Panc1 (cell line): ENCODE results near the gene MMRN2. TPM values are rescaled to one million over a fixed set of nuclear protein-coding genes. Genes with fewer than 3 reads are reported as not detected.

ENCODE experiments used
- ATAC-seq: fragments of 200-7000 bp; cut with Tn5 transposase; 2 replicates; pipeline ENCODE4 v1.9.1; 2020; ENCODE audit warnings: mild to moderate bottlenecking, moderate library complexity
- BruUV-seq: library from RNA; stranded (reverse); fragments of 400-500 nt; replicated peaks from 2 replicates; lab custom pipeline; 2021; lab: Mats Ljungman, UMichigan
- CTCF ChIA-PET: fragments of 300-600 bp; sonication (Branson Sonifier 250); formaldehyde crosslinking; loops from one replicate; lab custom pipeline; 2022; ENCODE audit warnings: antibody characterized with exemption; lab: Charles Lee
- POLR2A ChIA-PET: fragments of 300-600 bp; sonication (Branson Sonifier 250); formaldehyde crosslinking; loops from one replicate; lab custom pipeline; 2022; ENCODE audit warnings: antibody characterized with exemption; lab: Charles Lee
- DNase-seq: peaks from one replicate; pipeline ENCODE4 v3.0.0-alpha.2; 2010; ENCODE audit warnings: low read depth, low spot score
- H3K27ac ChIP-seq: 2 replicates; pipeline ENCODE4 v1.5.1; 2011; ENCODE audit warnings: mild to moderate bottlenecking, low read length, inconsistent platforms
- H3K27me3 ChIP-seq: fragments of 200-500 bp; sonication (Bioruptor generic); 2 replicates; pipeline ENCODE4 v1.6.0; 2014; ENCODE audit warnings: low read length, inconsistent platforms; ENCODE audit not compliant: control insufficient read depth, insufficient read depth
- H3K36me3 ChIP-seq: fragments of 200-500 bp; sonication (Bioruptor generic); 2 replicates; pipeline ENCODE4 v1.5.1; 2014; ENCODE audit warnings: inconsistent platforms, mild to moderate bottlenecking, low read length, moderate library complexity; ENCODE audit not compliant: control insufficient read depth, insufficient read depth
- H3K4me1 ChIP-seq: 2 replicates; pipeline ENCODE4 v1.5.1; 2011; ENCODE audit warnings: inconsistent platforms, mild to moderate bottlenecking, low read length, moderate library complexity; ENCODE audit not compliant: control insufficient read depth, insufficient read depth
- H3K4me3 ChIP-seq, 2 experiments: 2 replicates each; pipeline ENCODE4 v1.5.1; 2011 to 2012; ENCODE audit warnings: low read depth in 2 of 2, low read length in 2 of 2, mild to moderate bottlenecking in 2 of 2, inconsistent platforms in 1 of 2, moderate library complexity in 1 of 2
- H3K9me3 ChIP-seq: fragments of 200-500 bp; sonication (Bioruptor generic); 2 replicates; pipeline ENCODE4 v1.5.1; 2014; ENCODE audit warnings: low read depth, mild to moderate bottlenecking, inconsistent platforms, low read length, moderate library complexity; ENCODE audit not compliant: control insufficient read depth, insufficient read depth
- POLR2AphosphoS5 ChIP-seq: IDR thresholded peaks from 2 replicates; pipeline ENCODE4 v1.6.1; 2012; ENCODE audit warnings: mild to moderate bottlenecking, low read depth, low read length, moderate library complexity
- SIN3A ChIP-seq: IDR thresholded peaks from 2 replicates; pipeline ENCODE4 v1.6.1; 2012; ENCODE audit warnings: low read depth, mild to moderate bottlenecking, low read length, moderate library complexity, borderline replicate concordance; ENCODE audit not compliant: insufficient read depth
- TCF7L2 ChIP-seq: IDR thresholded peaks from 2 replicates; pipeline ENCODE4 v1.6.1; 2011; ENCODE audit warnings: mild to moderate bottlenecking, low read depth, low read length, inconsistent platforms
- in situ Hi-C: cut with HindIII; loops from 2 replicates; pipeline ENCODE4 v1.10.0; 2016; ENCODE audit warnings: low sequenced_read_pairs, low pct_unique_long_range_greater_than_20kb
- intact Hi-C: fragments of 100-400 bp; cut with micrococcal nuclease; formaldehyde crosslinking; loops from one replicate; pipeline ENCODE4 v1.10.0; 2022; ENCODE audit not compliant: unreplicated experiment
- total RNA-seq: library from RNA; stranded (reverse); gene quantifications from one replicate; pipeline ENCODE4 v1.2.1, GENCODE V29; 2021; ENCODE audit not compliant: unreplicated experiment
- TF ChIP-seq, protein P1 (sequence below), 2 experiments: IDR thresholded peaks; 2 replicates each; pipeline ENCODE4 v1.6.1; 2011 to 2012; ENCODE audit warnings: low read depth in 2 of 2, control low read depth in 1 of 2, low read length in 1 of 2, mild to moderate bottlenecking in 1 of 2, moderate library complexity in 1 of 2; ENCODE audit not compliant: insufficient read depth in 1 of 2
- TF ChIP-seq, protein P2 (sequence below): fragments of 450-650 bp; IDR thresholded peaks from 2 replicates; pipeline ENCODE4 v1.5.1; 2017; ENCODE audit warnings: mild to moderate bottlenecking

MMRN2 gene
- total RNA-seq, 1 experiment from 2014 or later: 1.0 TPM

DNA sequence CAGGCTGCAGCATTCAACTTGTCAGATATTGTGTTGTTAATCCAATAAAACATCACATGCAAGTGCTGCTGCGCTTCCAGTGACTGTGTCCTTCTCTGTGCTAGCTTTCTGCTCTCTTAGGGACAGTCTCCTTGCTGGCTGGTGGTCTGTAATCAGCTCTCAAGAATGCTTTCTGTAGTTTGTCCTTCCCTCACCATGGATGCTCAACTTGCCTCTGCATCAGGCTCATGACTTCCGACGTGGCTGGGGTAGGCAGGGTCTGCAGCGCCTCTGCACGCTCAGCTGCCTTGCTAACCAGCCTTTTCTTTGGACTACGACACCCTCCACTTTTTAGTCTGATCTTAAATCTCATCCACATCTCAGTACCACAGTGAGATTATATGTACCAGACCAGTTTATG, 58.3 kb downstream of the MMRN2 start:
- H3K4me1 ChIP-seq: no peaks in the 10 kb centered on the region
- ChIA-PET POLR2A (no interaction called here), CTCF (no interaction called here)
- ATAC-seq (peak; percentile 47; the same call in 1 of the 2 replicates), DNase-seq (no peak)
- TF ChIP-seq TCF7L2: no peak
- TF ChIP-seq, protein P1, sequence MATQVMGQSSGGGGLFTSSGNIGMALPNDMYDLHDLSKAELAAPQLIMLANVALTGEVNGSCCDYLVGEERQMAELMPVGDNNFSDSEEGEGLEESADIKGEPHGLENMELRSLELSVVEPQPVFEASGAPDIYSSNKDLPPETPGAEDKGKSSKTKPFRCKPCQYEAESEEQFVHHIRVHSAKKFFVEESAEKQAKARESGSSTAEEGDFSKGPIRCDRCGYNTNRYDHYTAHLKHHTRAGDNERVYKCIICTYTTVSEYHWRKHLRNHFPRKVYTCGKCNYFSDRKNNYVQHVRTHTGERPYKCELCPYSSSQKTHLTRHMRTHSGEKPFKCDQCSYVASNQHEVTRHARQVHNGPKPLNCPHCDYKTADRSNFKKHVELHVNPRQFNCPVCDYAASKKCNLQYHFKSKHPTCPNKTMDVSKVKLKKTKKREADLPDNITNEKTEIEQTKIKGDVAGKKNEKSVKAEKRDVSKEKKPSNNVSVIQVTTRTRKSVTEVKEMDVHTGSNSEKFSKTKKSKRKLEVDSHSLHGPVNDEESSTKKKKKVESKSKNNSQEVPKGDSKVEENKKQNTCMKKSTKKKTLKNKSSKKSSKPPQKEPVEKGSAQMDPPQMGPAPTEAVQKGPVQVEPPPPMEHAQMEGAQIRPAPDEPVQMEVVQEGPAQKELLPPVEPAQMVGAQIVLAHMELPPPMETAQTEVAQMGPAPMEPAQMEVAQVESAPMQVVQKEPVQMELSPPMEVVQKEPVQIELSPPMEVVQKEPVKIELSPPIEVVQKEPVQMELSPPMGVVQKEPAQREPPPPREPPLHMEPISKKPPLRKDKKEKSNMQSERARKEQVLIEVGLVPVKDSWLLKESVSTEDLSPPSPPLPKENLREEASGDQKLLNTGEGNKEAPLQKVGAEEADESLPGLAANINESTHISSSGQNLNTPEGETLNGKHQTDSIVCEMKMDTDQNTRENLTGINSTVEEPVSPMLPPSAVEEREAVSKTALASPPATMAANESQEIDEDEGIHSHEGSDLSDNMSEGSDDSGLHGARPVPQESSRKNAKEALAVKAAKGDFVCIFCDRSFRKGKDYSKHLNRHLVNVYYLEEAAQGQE (IDR thresholded peaks at IDR 0.05; ENCODE audit: insufficient read depth in 1 of 2, low read depth in 2 of 2, low read length in 1 of 2): no peak
- TF ChIP-seq, protein P2, sequence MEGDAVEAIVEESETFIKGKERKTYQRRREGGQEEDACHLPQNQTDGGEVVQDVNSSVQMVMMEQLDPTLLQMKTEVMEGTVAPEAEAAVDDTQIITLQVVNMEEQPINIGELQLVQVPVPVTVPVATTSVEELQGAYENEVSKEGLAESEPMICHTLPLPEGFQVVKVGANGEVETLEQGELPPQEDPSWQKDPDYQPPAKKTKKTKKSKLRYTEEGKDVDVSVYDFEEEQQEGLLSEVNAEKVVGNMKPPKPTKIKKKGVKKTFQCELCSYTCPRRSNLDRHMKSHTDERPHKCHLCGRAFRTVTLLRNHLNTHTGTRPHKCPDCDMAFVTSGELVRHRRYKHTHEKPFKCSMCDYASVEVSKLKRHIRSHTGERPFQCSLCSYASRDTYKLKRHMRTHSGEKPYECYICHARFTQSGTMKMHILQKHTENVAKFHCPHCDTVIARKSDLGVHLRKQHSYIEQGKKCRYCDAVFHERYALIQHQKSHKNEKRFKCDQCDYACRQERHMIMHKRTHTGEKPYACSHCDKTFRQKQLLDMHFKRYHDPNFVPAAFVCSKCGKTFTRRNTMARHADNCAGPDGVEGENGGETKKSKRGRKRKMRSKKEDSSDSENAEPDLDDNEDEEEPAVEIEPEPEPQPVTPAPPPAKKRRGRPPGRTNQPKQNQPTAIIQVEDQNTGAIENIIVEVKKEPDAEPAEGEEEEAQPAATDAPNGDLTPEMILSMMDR: no peak
- no peak for TF ChIP-seq POLR2AphosphoS5
- no peak for TF ChIP-seq SIN3A
- intact Hi-C loops (loop anchor here (2.0 to 5.0 kb wide), 3 partner anchors 142 to 202 kb away; partner anchors contain the start of gene BMPR1A), in situ Hi-C loops (no loop called here)
- no peak overlapping the region for H3K27ac ChIP-seq
- no peak overlapping the region for H3K4me3 ChIP-seq
- no TSS peak for BruUV-seq
- no peaks in the 10 kb centered on the region for H3K27me3 ChIP-seq
- no peaks in the 10 kb centered on the region for H3K9me3 ChIP-seq
- peaks cover 13% of the 10 kb centered on the region for H3K36me3 ChIP-seq

DNA sequence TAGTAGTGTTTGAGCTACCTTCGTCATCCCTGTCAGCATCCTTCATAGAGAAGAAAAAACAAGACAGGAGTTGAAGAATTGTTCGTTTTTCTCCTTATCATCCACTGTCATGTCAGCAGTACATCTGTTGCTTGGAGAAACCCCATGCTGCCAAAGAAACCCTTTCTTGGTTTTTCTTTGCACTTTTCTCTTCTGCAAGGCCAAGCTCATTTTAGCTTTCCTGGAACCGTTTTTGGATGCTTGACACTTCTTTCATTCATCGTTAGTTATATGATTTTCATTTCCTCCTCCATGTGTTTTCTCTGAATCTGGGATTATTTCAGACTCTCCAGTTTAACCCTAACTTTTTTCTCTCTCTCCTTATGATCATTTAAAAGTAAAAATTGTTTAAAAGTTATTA, 58.9 kb downstream of the MMRN2 start:
- BruUV-seq: no TSS peak

More for the DNA sequence above, 58.9 kb downstream of the MMRN2 start:
- Histone ChIP-seq H3K4me1 (no peaks in the 10 kb centered on the region), H3K27ac (no peak overlapping the region), H3K36me3 (peaks cover 13% of the 10 kb centered on the region), H3K9me3 (no peaks in the 10 kb centered on the region), H3K27me3 (no peaks in the 10 kb centered on the region), H3K4me3 (no peak overlapping the region)
- in situ Hi-C loops (no loop called here), intact Hi-C loops (loop anchor here (2.0 to 5.0 kb wide), 3 partner anchors 141 to 201 kb away; partner anchors contain the start of gene BMPR1A)
- ATAC-seq (no peak), DNase-seq (no peak)
- CTCF ChIA-PET: no interaction called here
- TF ChIP-seq, protein P1 (IDR thresholded peaks at IDR 0.05; ENCODE audit: insufficient read depth in 1 of 2, low read depth in 2 of 2, low read length in 1 of 2): no peak
- TF ChIP-seq TCF7L2 (no peak), SIN3A (no peak), POLR2AphosphoS5 (no peak)
- TF ChIP-seq, protein P2: no peak
- POLR2A ChIA-PET: no interaction called here
